IPS-18c (cell line): ENCODE results near the gene IWS1.
"Not testable (repeated sequence)": the region's sequence is repeated elsewhere in the genome, so short reads cannot be mapped to it uniquely, and the experiment has no call there.

Experiments
- H3K4me3 ChIP-seq: 2 replicates; pipeline ENCODE4 v1.7.0; 2013; ENCODE audit warnings: low read depth, mild to moderate bottlenecking, low read length, moderate library complexity; ENCODE audit not compliant: insufficient read depth
- H3K9me3 ChIP-seq: one replicate; pipeline ENCODE4 v1.6.1; 2013; ENCODE audit warnings: mild to moderate bottlenecking, low read length, moderate library complexity; ENCODE audit not compliant: control insufficient read depth, insufficient read depth

The IWS1 gene

DNA sequence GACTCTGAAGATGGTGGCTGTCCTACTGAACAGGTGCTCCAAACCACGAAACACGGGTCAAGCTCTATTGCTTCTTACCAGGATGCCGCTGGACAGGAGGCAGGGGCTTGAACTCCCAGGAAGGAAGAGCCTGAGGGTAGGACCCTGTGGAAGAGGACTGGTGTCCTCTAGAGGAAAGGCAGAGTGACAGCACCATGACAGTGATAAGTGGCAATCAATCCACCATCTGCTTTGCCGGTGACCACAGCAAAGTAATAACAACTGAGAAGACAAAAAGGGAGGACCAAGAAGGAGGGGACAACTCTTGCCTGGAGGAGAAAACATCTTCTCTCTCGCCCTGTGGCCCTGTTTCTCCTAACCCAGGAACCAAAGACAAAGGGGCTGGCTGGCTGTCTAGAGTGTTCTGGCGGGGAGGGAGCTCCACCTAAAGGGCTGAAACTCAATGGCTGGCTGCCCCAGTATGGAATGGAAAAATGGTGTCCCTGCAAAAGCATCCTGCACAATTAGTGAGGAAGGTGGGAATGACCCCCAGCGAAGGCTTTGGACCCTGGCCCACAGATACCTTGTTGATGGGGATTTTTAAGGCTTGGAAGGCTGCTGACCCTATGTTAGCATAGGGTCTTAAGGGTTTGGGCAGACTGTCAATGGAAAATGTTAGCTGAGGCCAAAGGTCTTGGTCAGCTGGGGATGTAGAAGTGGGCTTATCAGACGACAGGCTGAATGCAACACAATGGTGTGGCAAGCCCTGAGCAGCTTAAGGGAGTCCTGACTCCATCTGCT lies 72.7 kb downstream of the IWS1 start:
- H3K4me3 ChIP-seq: no peak overlapping the region
- H3K9me3 ChIP-seq: no peaks in the 10 kb centered on the region

DNA sequence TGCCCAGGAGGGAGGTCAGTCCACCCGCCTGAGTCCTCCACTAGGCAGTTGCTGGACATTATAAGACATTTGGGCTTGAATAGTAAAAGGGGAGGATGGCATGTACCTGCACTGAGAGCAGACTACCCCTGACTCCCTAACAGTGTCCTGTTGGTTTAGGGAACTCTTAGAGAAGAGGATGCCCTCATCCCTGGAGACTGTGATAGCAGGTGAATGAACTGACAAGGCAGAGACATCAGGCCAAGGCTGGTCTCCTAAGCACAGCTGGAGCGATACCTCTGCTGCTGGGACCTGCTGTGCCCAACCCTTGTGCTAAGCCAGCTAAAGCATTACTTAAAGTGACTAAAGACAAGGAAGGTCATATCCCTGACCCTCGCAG lies 73.3 kb downstream of the IWS1 start:
- no peaks in the 10 kb centered on the region for H3K9me3 ChIP-seq
- no peak overlapping the region for H3K4me3 ChIP-seq

DNA sequence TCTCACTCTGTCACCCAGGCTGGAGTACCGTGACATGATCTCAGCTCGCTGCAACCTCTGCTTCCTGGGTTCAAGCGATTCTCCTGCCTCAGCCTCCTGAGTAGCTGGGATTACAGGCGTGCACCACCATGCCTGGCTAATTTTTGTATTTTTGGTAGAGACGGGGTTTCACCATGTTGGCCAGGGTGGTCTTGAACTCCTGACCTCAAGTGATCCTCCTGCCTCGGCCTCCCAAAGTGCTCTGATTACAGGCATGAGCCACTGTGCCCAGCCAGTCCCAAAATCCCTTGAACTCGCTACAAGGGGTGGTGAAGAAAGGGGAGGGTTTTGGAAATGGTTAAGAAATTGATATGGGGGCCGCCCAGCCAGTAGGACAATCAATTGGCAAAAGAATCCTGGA lies 73.9 kb downstream of the IWS1 start:
- not testable (repeated sequence) for H3K4me3 ChIP-seq, H3K9me3 ChIP-seq

DNA sequence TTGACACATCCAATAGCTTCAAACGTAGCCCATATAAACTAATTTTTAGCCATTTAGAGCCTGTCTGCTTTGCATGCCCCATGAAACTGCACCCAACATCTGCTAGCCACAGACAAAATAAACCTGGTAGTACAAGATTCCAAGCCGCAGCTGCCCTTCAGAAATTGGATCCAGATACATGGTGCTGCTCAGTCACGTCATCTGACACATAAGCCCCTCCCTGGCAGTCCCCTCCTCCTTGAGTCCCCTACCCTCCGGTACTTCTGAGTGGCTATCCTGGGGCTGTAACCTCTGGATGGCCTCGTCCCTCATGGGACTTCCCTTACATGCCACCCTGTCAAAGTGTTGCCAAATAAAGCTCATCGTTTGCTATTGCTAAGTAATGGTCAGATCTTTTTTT lies 74.3 kb downstream of the IWS1 start:
- Histone ChIP-seq H3K4me3 (no peak overlapping the region), H3K9me3 (no peaks in the 10 kb centered on the region)

DNA sequence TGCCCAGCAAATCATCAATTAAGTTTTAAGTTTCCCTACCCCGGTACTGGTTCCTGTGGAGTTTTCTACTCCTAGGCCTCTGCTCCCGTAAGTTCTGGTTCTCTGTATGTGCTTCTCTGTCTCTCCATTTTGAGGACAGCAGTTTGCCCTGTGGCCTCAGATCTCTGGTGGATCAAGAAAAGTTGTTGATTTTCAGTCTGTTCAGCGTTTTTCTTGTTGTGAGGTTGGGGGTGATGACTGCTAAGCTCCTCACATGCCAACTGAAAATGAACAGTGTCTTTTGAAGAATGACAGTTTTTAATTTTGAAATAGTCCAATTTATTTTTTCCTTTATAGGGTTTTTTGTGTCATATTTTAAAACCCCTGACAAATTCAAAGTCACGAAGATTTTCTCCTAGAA lies 76.4 kb downstream of the IWS1 start:
- no peak overlapping the region for H3K4me3 ChIP-seq
- peaks cover 3% of the 10 kb centered on the region for H3K9me3 ChIP-seq

DNA sequence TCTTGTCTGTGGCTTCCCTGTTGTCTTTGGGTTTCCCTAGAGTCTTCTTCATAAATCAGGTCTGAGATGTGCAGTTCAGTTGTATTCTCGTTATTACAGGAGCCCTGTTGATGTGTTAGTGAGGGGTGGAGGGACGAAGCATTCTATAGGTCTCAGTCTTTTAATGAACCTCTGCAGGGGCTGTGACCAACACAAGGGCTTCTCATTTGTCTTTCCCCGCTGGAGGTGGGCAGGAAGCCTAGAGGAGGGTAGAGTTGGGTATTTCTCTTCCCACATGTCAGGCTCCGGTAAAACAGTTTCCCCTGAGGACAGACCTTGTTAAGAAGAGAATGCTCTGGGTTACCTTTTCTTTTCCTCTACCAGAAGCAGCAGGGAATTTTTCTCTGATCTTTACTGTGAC lies 76.9 kb downstream of the IWS1 start:
- Histone ChIP-seq H3K4me3 (no peak overlapping the region), H3K9me3 (peaks cover 3% of the 10 kb centered on the region)

DNA sequence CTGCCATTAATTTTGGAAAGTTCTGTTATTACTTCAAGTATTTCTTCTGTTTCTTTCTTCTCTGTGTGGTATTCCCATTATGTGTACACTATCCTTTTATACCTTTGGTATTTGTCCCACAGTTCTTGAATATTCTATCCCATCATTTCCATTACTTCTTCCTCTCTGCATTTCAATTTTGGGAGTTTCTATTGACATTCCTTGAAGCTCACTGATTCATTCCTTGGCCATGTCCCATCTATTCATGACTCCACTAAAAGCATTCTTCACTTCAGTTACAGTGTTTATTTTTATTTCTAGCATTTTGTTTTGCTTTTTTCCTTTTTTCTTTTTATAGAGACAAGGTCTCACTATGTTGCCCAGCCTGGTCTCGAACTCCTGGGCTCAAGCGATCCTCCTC lies 77.8 kb downstream of the IWS1 start:
- Histone ChIP-seq H3K4me3 (no peak overlapping the region), H3K9me3 (peaks cover 3% of the 10 kb centered on the region)

DNA sequence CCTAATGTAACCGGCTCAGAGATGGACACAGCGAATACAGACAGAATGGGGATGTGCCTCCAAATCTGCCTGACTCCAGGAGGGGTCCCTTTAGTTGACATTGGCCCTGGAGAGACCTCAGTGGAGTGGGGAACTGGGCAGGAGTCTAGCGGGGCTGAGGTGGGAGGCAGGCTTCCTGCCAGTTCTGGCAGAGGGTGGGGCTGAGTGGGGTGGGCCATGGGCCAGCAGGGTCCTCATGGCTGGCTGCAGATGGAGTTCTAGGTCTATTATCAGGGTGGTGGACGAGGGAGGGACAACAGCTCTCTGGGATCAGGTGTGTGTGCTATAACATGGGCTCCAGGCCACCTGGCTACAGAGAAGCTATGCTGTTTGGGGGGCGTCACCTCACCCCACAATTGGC lies 86.9 kb downstream of the IWS1 start:
- no peaks in the 10 kb centered on the region for H3K9me3 ChIP-seq
- no peak overlapping the region for H3K4me3 ChIP-seq

DNA sequence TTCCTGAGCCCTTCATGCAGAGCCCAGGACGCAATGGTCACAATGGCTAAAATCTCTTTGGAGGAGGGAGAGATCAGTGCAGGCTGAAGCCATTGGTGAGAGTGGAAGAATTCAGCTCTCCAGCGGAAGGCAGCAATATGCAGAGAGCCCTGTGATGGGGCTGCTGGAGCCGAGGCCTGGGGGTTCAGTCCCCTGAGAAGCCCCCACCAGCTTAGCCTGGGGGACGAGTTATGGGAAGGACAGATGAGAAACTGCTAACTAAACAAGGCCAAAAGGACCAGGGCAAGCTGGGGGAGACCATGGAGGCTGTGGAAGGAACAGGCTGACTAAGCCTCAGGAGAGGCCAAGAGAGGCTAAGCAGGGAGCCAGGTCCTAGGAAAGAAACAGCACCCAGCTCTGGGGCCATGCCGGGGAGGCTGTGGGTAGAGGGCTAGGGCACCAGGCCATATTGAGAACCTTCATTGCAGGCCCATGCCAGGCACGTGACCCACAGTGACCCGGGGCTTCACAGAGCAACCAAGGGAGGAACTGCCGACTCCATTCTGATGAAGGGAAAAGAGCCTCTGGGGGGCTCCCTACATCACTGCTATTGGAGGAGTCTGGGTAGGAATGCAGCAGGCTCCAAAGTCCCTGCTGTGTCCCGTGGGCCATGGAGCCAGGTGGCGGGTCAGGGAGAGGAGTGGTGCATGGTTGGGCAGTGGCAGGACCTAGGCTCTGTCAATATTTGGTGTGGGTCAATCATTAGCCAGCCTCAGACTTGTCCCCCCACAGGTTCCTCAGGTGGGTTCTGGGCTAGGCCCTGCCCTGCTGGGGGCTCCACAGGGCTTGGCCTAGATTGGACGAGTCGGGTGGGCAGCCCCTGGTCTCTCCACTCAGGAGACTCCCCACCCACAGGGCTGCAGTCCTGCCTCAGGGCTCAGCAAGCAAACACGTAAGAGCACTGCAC lies 88.2 kb downstream of the IWS1 start:
- Histone ChIP-seq H3K9me3 (no peaks in the 10 kb centered on the region), H3K4me3 (no peak overlapping the region)

DNA sequence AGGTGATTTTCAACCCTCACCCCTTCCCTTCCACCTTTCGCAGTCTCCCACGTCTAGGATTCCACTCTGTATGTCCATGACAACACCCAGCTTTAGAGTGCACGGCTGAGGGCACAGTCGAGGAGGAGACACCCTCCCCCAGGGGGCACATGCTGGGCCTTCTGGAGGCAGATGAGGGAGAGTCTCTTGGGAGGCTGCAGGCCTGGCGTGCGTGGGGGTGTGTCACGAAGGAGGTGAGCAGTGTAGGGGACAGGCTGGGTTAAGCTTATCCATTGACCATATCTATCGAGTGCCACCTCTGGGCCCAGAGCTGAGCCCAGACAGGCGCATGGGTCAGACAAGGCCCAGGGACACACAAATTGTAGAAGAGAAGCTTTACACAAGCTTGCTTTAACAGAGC lies 89.2 kb downstream of the IWS1 start:
- Histone ChIP-seq H3K4me3 (no peak overlapping the region), H3K9me3 (no peaks in the 10 kb centered on the region)

DNA sequence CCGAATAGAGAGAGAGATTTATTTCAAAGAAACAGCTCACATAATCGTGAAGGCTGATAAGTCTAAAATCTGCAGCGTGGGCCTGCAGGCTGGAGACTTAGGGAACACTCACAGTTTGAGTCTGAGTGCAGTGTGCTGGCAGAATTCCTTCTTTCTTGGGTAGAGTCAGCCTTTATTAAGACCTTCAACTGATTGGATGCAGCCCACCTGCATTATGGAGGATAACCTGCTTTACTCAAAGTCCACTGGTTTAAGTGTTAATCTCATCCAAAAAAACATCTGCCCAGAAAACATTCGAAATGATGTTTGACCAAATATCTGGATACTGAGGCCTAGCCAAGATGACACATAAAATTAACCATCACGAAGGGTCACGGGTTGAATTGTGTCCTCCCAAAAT lies 91.8 kb downstream of the IWS1 start:
- no peak overlapping the region for H3K4me3 ChIP-seq
- H3K9me3 ChIP-seq: no peaks in the 10 kb centered on the region

DNA sequence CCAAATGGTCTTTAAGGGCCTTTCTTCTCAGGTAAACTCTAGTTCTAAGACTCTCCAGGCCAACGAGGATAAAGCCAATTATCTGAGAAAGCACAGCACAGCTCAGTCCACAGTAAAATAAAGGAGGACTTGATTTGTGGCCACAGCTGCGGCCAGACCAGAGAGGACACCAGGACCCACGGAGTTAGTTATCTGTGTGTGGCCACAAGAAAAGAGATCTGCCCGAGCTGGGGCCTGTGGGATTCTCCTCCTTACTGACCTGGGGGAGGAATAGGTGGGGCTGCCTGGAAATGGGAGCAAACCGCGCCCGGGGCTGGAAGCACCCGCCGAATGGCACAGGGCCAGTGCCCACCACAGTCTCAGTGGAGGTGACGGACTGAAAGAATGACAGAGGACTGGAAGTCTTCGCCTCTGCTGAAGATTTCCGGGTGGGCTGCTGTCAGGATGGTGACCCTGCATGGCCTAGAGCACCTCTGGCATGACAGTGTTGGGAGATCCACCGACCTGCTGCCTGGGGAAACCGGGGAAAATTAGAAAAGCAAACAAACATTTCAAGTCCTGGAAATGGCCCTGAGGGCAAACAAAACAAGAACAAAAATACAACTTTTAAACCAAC lies 94.8 kb downstream of the IWS1 start:
- no peaks in the 10 kb centered on the region for H3K9me3 ChIP-seq
- no peak overlapping the region for H3K4me3 ChIP-seq
